Panc1 (cell line): ENCODE data around the gene SAA2. TPM values are rescaled to one million over a fixed set of nuclear protein-coding genes. Genes with fewer than 3 reads are reported as not detected.

ENCODE experiments used
- ATAC-seq: fragments of 200-7000 bp; cut with Tn5 transposase; 2 replicates; pipeline ENCODE4 v1.9.1; 2020; ENCODE audit warnings: mild to moderate bottlenecking, moderate library complexity
- BruUV-seq: library from RNA; stranded (reverse); fragments of 400-500 nt; replicated peaks from 2 replicates; lab custom pipeline; 2021; lab: Mats Ljungman, UMichigan
- CTCF ChIA-PET: fragments of 300-600 bp; sonication (Branson Sonifier 250); formaldehyde crosslinking; loops from one replicate; lab custom pipeline; 2022; ENCODE audit warnings: antibody characterized with exemption; lab: Charles Lee
- POLR2A ChIA-PET: fragments of 300-600 bp; sonication (Branson Sonifier 250); formaldehyde crosslinking; loops from one replicate; lab custom pipeline; 2022; ENCODE audit warnings: antibody characterized with exemption; lab: Charles Lee
- DNase-seq: peaks from one replicate; pipeline ENCODE4 v3.0.0-alpha.2; 2010; ENCODE audit warnings: low read depth, low spot score
- H3K27ac ChIP-seq: 2 replicates; pipeline ENCODE4 v1.5.1; 2011; ENCODE audit warnings: mild to moderate bottlenecking, low read length, inconsistent platforms
- H3K27me3 ChIP-seq: fragments of 200-500 bp; sonication (Bioruptor generic); 2 replicates; pipeline ENCODE4 v1.6.0; 2014; ENCODE audit warnings: low read length, inconsistent platforms; ENCODE audit not compliant: control insufficient read depth, insufficient read depth
- H3K36me3 ChIP-seq: fragments of 200-500 bp; sonication (Bioruptor generic); 2 replicates; pipeline ENCODE4 v1.5.1; 2014; ENCODE audit warnings: inconsistent platforms, mild to moderate bottlenecking, low read length, moderate library complexity; ENCODE audit not compliant: control insufficient read depth, insufficient read depth
- H3K4me1 ChIP-seq: 2 replicates; pipeline ENCODE4 v1.5.1; 2011; ENCODE audit warnings: inconsistent platforms, mild to moderate bottlenecking, low read length, moderate library complexity; ENCODE audit not compliant: control insufficient read depth, insufficient read depth
- H3K4me3 ChIP-seq, 2 experiments: 2 replicates each; pipeline ENCODE4 v1.5.1; 2011 to 2012; ENCODE audit warnings: low read depth in 2 of 2, low read length in 2 of 2, mild to moderate bottlenecking in 2 of 2, inconsistent platforms in 1 of 2, moderate library complexity in 1 of 2
- H3K9me3 ChIP-seq: fragments of 200-500 bp; sonication (Bioruptor generic); 2 replicates; pipeline ENCODE4 v1.5.1; 2014; ENCODE audit warnings: low read depth, mild to moderate bottlenecking, inconsistent platforms, low read length, moderate library complexity; ENCODE audit not compliant: control insufficient read depth, insufficient read depth
- POLR2AphosphoS5 ChIP-seq: IDR thresholded peaks from 2 replicates; pipeline ENCODE4 v1.6.1; 2012; ENCODE audit warnings: mild to moderate bottlenecking, low read depth, low read length, moderate library complexity
- SIN3A ChIP-seq: IDR thresholded peaks from 2 replicates; pipeline ENCODE4 v1.6.1; 2012; ENCODE audit warnings: low read depth, mild to moderate bottlenecking, low read length, moderate library complexity, borderline replicate concordance; ENCODE audit not compliant: insufficient read depth
- TCF7L2 ChIP-seq: IDR thresholded peaks from 2 replicates; pipeline ENCODE4 v1.6.1; 2011; ENCODE audit warnings: mild to moderate bottlenecking, low read depth, low read length, inconsistent platforms
- in situ Hi-C: cut with HindIII; loops from 2 replicates; pipeline ENCODE4 v1.10.0; 2016; ENCODE audit warnings: low sequenced_read_pairs, low pct_unique_long_range_greater_than_20kb
- intact Hi-C: fragments of 100-400 bp; cut with micrococcal nuclease; formaldehyde crosslinking; loops from one replicate; pipeline ENCODE4 v1.10.0; 2022; ENCODE audit not compliant: unreplicated experiment
- total RNA-seq: library from RNA; stranded (reverse); gene quantifications from one replicate; pipeline ENCODE4 v1.2.1, GENCODE V29; 2021; ENCODE audit not compliant: unreplicated experiment
- TF ChIP-seq, protein P1 (sequence below): fragments of 450-650 bp; IDR thresholded peaks from 2 replicates; pipeline ENCODE4 v1.5.1; 2017; ENCODE audit warnings: mild to moderate bottlenecking
- TF ChIP-seq, protein P2 (sequence below), 2 experiments: IDR thresholded peaks; 2 replicates each; pipeline ENCODE4 v1.6.1; 2011 to 2012; ENCODE audit warnings: low read depth in 2 of 2, control low read depth in 1 of 2, low read length in 1 of 2, mild to moderate bottlenecking in 1 of 2, moderate library complexity in 1 of 2; ENCODE audit not compliant: insufficient read depth in 1 of 2

SAA2 gene
- total RNA-seq, 1 experiment from 2014 or later: 4.0 TPM

DNA sequence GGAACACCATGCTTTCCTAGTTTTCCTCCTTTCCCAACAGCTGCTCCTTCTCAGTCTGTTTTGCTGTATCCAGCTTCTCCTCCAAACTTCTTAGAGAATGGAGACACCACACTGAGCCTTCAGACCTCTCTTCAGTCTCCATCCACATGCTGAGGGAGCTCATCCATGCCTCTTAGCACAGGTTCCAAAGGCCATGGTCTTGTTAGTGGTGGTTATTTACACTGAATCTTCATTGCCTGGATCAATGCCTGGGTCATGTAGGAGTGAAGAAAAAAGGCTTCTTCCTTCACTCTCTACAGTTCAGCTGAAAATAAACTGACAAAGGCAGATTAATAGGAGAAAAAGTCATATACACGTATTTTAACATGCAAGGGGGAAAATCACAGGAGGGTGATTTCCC lies 8.8 kb downstream of the SAA2 start:
- intact Hi-C loops: no loop called here
- ATAC-seq (no peak), DNase-seq (no peak)
- no peak overlapping the region for H3K4me3 ChIP-seq
- BruUV-seq: no TSS peak
- in situ Hi-C loops: no loop called here
- H3K36me3 ChIP-seq: no peaks in the 10 kb centered on the region
- no peaks in the 10 kb centered on the region for H3K4me1 ChIP-seq
- CTCF ChIA-PET: no interaction called here
- no peak overlapping the region for H3K27ac ChIP-seq
- TF ChIP-seq, protein P1, sequence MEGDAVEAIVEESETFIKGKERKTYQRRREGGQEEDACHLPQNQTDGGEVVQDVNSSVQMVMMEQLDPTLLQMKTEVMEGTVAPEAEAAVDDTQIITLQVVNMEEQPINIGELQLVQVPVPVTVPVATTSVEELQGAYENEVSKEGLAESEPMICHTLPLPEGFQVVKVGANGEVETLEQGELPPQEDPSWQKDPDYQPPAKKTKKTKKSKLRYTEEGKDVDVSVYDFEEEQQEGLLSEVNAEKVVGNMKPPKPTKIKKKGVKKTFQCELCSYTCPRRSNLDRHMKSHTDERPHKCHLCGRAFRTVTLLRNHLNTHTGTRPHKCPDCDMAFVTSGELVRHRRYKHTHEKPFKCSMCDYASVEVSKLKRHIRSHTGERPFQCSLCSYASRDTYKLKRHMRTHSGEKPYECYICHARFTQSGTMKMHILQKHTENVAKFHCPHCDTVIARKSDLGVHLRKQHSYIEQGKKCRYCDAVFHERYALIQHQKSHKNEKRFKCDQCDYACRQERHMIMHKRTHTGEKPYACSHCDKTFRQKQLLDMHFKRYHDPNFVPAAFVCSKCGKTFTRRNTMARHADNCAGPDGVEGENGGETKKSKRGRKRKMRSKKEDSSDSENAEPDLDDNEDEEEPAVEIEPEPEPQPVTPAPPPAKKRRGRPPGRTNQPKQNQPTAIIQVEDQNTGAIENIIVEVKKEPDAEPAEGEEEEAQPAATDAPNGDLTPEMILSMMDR: no peak
- no peak for TF ChIP-seq SIN3A
- TF ChIP-seq POLR2AphosphoS5: no peak
- POLR2A ChIA-PET: no interaction called here
- peaks cover 17% of the 10 kb centered on the region; the same call in 1 of the 2 replicates for H3K27me3 ChIP-seq
- H3K9me3 ChIP-seq: no peaks in the 10 kb centered on the region

DNA sequence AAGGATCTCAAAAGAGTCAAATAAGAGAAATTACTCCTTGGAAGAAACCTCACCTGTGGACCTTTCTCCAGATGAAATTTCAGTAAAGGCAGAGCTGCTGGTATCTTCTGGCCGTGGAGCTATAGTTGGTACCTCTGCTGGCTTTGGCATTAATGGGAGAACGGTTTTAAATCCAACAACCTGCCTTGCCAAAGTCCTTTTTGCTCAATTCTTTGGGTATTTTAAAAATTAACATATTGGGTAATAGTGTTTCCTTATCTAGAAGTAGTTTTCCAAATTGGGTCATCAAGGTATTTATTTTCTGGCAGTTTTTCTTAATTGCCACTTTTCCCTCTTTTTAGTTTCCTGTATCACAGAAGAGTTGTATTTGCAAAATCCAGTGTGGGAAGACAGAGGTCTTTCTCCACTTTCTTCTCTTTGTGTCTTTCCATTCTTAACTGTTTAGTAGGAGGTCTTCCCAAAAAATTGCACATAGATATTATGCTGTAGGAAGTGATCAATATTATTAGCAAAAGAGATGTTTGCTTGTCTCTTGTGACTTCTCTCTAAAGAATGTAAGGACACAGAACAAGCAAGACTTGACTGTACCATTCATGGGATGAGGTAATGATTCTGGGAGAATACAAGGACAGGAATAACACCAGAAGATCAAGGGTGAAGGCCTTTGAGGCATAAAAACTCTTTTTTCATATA lies 11.7 kb downstream of the SAA2 start, which contains the start of gene SAA4:
SAA4 (minus strand) TSS at position 139 of the 693 bp plus-strand sequence. CDS start 876 bp downstream, outside the sequence.
- no peak for ATAC-seq
- CTCF ChIA-PET: no interaction called here
- in situ Hi-C loops (no loop called here), intact Hi-C loops (no loop called here)
- no peaks in the 10 kb centered on the region for H3K9me3 ChIP-seq
- BruUV-seq: no TSS peak
- TF ChIP-seq TCF7L2 (no peak), POLR2AphosphoS5 (no peak), SIN3A (no peak)
- TF ChIP-seq, protein P2, sequence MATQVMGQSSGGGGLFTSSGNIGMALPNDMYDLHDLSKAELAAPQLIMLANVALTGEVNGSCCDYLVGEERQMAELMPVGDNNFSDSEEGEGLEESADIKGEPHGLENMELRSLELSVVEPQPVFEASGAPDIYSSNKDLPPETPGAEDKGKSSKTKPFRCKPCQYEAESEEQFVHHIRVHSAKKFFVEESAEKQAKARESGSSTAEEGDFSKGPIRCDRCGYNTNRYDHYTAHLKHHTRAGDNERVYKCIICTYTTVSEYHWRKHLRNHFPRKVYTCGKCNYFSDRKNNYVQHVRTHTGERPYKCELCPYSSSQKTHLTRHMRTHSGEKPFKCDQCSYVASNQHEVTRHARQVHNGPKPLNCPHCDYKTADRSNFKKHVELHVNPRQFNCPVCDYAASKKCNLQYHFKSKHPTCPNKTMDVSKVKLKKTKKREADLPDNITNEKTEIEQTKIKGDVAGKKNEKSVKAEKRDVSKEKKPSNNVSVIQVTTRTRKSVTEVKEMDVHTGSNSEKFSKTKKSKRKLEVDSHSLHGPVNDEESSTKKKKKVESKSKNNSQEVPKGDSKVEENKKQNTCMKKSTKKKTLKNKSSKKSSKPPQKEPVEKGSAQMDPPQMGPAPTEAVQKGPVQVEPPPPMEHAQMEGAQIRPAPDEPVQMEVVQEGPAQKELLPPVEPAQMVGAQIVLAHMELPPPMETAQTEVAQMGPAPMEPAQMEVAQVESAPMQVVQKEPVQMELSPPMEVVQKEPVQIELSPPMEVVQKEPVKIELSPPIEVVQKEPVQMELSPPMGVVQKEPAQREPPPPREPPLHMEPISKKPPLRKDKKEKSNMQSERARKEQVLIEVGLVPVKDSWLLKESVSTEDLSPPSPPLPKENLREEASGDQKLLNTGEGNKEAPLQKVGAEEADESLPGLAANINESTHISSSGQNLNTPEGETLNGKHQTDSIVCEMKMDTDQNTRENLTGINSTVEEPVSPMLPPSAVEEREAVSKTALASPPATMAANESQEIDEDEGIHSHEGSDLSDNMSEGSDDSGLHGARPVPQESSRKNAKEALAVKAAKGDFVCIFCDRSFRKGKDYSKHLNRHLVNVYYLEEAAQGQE (IDR thresholded peaks at IDR 0.05; ENCODE audit: insufficient read depth in 1 of 2, low read depth in 2 of 2, low read length in 1 of 2): no peak
- TF ChIP-seq, protein P1: no peak
- peaks cover 20% of the 10 kb centered on the region; the same call in 1 of the 2 replicates for H3K27me3 ChIP-seq
- DNase-seq: no peak
- no peak within 1 kb of the TSS for H3K4me3 ChIP-seq
- POLR2A ChIA-PET: no interaction called here
- no peak within 1 kb of the TSS for H3K27ac ChIP-seq
- no peaks in the 10 kb centered on the region for H3K36me3 ChIP-seq
- H3K4me1 ChIP-seq: no peaks in the 10 kb centered on the region
